ENCODE data around the gene EPHA4. TPM values are rescaled to one million over a fixed set of nuclear protein-coding genes. Genes with fewer than 3 reads are reported as not detected.
A peak's percentile ranks its signal among the peaks of the same experiment; 100 is the strongest.

EPHA4 gene
- total RNA-seq, 1 experiment from 2014 or later, result 103 TPM

DNA sequence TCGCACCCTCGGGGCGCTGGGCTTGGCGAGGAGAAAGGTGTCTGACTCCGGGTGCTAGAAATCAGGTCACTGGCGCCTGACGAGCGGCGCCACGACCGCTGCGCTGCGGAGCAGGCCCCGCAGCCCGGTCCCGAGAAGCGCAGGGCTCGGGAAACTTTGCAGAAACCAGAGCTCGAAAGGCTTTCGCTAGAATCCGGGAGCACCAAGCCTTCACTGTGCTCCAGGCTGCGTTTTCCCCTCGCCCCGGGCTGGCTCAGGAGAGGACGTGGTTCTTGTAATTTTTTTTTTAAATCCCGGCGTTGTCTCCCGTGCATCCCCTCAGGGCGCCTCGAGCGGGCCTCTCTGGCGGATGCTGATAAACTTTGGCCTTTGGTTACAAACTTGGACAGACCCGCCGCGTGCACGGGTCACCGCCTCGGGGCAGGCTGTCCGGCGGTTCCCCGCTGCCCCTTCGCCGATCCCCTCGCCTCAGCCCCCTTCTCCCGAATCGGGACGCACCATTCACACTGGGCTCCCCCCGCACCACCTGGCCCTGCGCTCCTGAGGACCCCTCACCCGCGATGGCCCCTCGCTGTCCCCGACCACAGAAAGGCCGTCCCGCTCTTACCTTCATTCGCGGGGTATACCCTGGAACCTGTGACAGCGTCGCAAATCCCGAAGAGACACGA is 419 bp downstream of the EPHA4 start:
- no peak for DNase-seq (ENCODE audit: low spot score)

DNA sequence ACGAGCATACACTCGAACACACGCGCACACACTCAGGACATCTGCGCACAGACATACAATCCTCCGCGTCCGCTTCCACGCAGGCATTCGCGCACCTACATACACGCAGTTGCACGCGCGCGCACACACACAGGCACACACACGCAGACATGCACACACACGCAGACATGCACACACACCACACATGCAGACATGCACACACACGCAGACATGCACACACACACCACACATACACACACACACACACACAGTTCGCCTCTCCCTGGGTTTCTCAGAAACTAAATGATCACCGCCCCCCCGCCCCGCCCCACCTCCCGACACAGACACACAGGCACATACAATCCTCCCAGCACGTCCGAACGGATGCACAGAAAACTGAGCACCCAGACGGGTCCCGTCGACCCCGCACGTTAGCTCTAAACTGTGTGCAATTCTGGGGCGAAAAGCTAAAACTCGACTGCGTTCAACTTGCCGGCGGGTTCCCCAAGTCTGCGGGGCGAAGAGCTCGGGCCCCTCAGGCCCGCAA is 1.0 kb downstream of the EPHA4 start:
- DNase-seq (ENCODE audit: low spot score), result peak; percentile 15

DNA sequence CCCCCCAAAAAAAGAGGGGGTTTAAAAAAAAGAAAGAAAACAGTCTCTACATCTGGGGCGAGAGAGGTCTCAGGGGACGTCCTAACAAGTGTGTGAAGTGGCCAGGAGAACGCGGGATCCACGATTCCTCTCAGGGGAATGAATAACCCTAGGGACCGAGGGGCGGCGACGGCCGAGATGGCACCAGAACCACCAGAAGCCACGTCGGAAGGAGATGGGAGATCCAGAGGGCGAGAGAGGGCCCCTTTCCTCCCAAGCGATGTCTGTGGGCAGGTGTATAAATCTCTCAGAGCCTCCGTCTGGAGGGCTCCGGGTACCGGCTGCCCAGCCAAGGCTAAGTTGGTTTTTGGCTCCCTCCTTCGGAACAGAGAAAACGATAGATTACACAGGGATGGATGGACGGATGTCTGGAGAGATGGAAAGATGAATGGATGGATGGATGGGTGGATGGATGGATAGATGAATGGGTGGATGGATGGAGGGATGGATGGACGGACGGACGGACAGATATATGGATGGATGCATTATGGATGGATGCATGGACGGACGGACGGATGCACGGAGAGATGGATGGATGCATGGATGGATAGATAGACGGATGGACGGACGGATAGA is 1.7 kb downstream of the EPHA4 start:
- no peak for DNase-seq (ENCODE audit: low spot score)

DNA sequence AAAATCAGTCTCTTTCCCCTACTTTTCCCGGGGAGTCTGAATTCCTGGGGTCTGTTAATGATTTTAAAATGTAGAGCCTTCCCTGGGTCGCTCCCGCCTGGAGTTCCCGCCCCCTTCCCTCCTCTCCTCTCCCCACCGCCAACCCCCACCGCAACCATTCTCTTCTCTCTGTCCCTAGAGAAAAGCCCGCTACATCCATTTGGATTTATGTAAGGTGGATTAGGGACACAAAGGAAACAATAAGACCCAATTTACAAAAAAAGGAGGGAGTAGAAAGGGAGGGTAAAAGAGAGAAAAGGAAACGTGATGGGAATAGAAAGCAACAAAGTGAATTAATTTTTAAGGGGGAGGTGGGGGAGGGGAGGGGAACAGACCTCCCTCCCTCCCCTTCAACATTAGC is 2.2 kb downstream of the EPHA4 start:
- DNase-seq (ENCODE audit: low spot score), result no peak

DNA sequence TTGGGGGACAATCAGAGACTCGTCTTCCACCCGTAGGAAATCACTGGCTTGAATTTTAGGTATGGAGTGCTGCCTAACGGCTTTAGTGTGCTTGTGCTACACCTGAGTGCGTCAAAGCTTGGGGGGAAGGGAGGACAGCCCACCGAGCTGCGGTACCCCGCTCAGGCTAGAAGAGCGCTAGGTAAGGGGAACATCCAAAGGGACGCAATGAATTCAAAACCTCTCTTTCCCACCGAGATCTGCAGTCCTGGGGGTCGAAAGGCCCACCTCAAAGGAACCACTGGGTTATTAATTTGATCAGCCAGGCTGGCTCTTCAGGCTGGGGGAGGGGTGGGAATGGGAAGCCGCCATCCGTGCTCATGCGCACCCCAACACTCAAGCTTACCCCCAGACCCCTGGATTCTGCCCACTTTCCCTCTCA is 2.7 kb downstream of the EPHA4 start:
- no peak for DNase-seq (ENCODE audit: low spot score)

DNA sequence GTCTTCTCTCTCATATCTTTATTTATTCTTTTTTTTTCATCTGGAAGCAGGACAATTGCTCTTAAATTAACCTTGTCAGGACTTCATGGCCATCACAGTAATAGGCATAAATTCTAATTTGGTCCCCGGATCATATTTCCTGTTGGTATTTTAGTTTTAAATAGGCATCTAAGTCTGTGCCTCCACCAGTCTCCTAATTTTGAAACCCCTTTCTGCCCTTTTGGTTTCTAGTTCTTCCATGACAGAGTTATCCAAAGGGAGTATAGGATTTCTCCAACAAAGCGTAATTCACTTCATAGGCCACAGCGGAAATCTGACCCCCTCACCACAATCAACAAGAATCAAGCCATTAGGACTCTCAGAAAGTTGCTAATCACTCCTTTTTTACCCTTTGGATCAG is 3.8 kb downstream of the EPHA4 start:
- DNase-seq (ENCODE audit: low spot score), result no peak

DNA sequence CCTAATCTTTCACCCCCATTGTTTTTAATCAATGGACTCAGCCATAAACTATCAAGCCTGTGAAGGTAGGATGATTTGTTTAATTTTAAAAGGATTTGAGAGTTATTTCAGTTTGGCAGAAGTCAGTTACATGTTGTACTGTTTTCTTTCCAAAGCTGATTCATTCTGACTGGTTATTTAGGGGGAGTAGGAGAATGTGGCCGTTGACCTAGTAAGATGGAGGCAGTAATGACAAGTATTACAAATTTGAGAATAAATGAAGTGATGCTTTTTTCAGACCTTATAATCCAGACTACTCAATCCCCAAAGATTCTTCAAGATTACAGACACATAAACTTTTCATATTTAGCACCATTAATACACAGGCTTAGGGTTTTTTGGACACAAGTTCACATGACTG is 4.3 kb downstream of the EPHA4 start:
- no peak for DNase-seq (ENCODE audit: low spot score)

DNA sequence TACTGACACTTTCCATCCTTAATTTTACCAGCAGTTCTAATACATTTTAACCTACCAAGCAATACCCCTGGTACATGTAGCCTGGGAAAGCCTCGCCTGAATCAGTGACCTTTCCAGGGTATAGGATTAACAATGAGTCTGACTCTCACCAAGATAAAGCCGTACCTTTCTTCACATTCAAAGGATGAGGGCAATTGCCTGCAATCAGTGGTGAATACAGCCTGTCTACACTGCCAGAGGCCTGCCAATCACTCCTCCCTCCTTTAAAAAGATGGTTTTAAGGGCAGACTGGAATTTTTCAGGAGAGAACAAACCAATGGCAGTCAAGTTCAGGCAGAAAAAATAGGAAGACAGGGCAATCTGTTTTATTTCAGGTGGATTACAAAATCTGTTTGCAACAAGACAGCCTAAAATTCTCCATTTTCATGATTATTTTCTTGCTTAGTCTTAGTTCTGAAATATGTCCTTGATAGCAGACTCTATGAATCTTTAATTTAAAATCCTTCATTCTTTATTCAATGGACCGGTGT is 4.8 kb downstream of the EPHA4 start:
- no peak for DNase-seq (ENCODE audit: low spot score)

DNA sequence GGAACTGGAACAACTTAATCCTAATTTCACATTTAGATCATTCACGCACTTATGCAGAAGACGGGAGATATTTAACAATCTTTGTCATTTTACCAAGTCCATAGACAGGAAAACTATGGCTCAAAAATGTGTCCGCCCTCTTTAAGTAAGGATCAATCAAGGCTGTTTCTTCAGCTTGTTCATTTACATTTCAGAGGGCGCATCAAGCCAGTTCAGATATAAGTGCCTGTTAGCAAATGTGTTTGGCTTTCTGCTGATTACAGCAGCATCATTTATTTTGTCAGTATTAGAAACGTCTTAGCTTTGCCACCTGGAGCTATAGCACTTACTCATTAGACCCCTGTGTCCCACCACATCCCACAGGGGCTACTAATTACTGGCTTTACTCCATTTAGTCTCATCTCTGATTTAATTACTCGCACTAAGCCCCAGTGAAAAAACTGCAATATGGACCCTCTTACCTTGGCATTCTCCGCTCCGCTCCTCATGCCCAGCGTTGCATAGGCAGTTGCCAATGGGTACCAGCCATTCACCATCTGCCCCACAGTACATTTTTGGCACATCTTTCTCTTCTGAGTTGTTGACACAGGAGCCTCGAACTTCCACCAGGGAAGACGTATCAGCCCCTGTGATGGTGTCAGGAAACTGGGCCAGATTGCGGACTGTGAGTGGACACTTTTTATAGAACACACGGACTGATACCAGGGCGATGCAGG is 8.7 kb downstream of the EPHA4 start:
- no peak for DNase-seq (ENCODE audit: low spot score)

DNA sequence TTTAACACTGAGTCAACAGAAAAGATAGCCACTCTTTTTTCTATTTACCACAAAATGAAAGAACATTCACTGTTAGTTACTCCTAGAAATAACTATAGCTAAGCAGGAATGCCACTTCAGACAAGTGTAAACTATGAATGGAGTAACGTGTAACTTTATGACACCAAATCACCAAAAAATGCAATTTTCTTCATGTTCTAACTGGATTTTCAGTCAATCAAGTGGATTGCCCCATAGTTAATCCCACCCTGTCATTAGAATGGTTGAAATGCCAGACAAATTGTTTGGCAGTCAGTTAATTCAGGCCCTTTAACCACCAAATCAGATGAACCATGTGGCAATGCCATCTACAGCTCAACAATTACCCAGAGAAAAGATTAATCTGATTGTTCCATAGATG is 9.9 kb downstream of the EPHA4 start:
- no peak for DNase-seq (ENCODE audit: low spot score)

DNA sequence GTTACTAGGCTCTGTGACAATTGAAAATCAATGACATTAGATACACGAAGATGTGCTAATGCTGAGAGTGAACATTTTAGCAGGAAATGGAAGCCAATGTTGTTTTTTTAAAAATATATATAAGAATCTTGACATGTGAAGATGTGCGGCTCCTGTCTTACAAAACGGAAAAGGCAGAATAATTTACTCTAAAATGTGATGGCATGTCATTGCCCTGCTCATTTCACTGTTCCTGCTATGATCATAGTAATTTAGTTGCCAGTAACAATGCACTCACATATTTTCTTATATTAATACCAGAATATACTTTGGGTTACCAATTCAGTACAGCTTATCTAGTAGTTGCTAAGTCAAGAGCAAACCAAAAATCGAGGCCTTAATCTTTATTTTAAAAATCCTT is 10.3 kb downstream of the EPHA4 start:
- no peak for DNase-seq (ENCODE audit: low spot score)

DNA sequence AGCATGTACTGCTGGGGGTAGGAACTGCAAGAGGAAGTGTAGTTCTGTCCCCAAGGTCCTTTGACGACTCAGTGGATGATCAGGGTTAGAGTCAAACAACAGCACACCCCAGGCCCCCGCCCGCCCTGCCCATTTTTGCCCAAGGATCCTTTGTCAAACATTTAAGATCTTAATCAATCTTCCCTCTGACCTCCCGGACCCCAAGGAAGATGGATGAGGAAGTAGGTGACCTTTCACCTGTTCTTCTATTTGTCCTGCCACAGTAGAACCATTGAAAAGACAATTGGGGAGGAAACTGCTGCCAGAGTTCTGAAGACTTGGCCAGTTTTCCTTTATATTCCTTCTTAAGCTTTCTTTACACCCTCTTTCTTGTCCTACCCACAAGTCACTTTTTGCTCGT is 12.1 kb downstream of the EPHA4 start:
- no peak for DNase-seq (ENCODE audit: low spot score)

DNA sequence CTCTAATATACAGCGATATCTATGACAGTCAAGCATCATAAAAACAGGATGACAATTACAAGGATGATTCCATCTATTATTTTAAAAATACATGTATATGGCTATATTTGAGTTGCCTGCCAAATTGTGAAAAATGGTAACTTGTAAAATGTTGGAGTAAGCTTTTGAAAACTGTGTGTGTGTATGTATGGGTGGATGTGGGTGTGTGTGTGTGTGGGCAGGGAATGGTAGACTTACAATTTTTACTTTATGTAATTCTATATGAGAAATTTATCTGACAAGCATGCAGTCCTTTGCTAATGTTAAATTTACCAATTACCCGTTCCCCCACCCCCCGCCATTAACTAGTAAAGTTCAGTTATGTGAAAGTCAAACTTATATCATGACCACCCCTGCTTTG is 14.0 kb downstream of the EPHA4 start:
- DNase-seq (ENCODE audit: low spot score), result no peak

DNA sequence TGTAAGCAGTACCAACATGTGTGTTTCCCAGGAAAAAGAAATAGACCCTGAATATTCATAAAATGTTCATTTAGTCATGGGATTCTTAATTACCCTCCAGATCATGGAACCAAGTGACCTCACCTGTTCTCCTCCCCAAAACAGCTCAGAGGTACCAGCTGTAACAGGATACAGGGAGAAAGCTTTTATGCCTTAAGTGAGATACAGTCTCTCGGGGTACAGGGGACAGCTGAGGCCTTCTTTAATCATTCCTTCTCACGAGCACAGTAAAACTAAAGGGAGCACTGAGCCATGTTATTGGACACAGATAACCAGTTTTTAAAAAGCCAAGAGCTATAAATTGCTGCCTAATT is 16.6 kb downstream of the EPHA4 start:
- no peak for DNase-seq (ENCODE audit: low spot score)

DNA sequence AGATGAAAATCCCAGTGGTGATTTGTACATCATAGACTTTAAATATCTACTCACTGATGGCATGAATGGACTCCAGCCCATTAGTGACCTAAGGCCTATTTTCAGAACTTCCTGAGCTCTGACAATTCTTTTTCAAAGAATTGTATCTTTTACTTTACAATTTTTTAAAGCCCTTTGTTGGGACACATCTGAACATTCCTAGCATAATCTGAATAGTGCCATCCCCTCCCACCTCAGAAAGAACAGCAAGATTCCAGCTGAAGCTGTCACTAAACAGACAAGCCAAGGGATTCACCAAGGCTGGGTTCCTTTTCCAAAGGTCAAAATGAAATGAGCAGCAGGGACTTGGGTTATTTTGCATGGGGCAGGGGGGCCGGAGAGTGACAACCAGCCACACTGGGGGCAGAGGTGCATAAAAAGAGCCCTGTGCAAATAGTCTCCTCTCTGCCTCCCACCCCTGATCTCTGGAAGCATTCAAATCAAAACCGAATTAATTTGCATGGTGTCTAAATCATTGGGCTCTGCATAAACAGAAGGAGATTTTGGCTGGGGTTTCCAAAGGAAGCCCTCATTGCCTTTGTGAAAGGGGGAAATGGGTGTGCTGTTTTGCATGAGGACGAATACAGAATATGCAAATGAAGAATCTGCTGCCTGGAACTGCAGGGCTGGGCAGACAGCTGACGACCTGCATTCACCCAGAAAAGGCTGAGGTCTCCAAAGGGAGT is 17.2 kb downstream of the EPHA4 start:
- no peak for DNase-seq (ENCODE audit: low spot score)

DNA sequence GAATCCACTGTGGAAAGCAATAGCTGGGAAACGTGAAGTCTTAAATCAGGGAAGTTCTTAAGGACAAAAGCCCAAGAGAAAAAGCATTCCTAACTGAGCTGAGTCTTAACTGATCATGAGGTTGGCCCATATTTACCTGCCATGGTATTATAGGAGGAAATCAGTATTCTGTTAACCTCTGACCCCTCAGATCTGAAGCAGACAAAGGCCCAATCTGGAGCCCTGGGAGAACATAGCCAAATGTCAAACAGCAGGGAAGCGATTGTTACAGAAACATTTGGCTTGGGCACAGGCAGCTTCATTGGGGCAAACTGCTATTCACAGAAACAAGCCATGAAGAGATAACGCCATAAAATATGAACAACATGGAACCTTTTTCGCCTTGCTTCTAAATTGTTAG is 18.8 kb downstream of the EPHA4 start:
- no peak for DNase-seq (ENCODE audit: low spot score)

DNA sequence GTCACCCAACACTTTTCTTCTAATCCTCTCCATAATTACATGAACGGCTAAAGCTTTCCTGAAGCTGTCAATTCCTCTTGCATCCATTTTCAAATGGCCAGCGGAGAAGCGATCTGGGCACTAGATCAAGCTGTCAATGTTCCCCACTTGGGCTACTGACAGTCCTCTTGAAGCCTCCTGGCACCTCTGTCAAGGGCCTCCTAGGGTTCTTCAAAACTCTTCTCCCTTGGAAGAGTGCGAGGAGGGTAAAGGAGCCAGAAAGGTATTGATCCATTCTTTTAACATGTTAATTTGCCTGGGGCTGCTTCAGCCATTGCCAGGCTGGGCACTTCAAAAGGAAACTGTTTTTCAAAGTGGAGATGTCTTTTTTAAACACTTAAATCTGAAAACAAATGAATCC is 19.8 kb downstream of the EPHA4 start:
- DNase-seq (ENCODE audit: low spot score), result no peak

DNA sequence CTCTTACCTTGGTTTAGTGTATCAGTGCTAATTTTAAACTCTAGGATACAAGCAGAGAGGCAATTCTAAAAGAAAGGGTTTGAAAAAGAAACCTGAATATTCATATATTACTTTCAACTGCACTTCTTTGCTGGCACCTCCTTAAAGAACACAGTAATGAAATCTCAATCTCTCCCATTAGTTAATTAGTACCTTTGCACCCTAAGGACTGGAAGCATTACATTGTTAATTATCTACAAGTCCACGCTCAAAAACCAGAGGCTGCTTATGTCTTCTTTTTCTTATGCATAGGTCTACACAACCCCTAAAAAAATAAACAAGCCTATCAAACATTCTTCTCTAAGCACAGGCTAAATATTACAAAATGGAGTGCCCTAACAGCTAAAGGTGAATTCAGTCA is 20.2 kb downstream of the EPHA4 start:
- DNase-seq (ENCODE audit: low spot score), result no peak

DNA sequence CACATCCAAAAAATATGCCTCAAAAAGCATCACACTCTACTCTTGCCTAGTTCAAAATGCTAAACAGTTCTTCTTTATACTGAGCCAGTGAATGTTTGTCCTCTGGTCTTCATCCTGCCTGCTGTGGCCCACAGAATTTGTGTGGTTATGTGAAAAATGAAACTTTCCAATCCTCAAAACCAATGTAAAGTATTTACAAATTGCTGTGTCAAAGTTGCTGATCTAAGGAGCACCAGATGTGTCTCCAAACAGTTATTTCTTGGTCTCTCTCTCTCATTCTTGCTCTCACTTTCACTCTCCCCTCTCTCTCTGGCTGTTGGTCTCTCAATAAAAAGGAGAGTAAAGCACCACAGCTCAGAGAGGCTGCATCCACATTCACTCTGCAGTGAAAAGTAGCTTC is 23.0 kb downstream of the EPHA4 start:
- no peak for DNase-seq (ENCODE audit: low spot score)

DNA sequence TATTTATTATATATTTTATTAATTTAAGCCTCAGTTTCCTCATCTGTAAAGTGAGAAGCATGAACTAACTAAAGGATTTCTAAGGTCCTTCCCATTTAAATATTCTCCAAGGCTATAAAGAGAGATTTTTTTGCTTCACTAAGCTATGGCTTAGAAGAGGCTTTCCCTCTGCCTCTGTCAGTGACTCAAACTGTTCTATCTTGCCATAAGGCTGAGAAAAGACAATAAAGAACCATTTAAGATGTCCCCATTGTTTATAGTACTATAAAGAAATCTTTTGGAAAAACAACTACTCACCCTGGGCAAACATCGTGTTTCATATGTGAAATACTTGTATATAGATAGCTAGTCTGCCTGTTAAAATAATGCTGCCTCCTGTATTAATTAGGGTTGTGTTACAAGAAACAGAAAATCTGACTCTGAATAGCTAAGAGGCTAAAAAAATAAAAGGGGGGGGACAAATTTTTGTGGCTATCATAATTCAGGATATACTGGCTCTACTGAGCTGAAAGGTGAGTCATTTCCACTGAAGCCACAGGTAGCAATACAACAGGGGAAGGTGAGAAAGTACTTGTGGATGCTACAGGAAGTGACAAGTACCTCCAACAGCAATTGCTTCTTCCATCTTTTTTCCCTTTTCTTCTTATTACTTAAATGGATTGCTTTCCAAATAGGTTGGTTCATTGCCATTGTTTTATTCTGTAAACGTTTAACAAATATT is 25.4 kb downstream of the EPHA4 start:
- DNase-seq (ENCODE audit: low spot score), result no peak

DNA sequence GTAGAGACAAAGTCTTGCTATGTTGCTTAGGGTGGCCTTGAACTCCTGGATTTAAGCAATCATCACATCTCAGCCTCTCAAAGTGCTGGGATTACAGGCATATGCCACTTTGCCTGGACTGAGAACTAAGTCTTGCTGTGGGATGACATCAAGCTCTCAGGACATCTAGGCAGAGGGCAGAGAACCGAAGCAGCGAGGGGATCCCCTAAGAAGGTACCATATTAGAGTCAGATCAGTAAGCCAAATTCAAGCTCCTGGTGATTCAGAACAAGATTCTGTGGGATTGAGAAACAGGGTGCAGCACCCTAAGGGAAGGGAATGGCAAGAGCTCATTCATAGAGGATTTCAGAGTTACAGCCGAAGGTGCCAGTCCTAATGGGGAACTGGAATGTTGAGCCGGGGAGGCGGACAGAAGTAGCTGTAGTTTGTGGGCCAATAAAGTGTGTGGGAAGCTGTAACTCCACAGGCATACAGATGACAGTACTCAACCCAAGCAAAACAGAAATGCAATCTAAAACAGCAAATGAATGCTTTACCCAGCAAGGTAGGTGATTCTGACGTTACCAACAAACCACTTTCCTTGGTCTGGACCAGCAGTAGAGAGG is 30.9 kb downstream of the EPHA4 start:
- no peak for DNase-seq (ENCODE audit: low spot score)
